ENCODE results near the gene AFG3L2. TPM values are rescaled to one million over a fixed set of nuclear protein-coding genes. Genes with fewer than 3 reads are reported as not detected.
A peak's percentile ranks its signal among the peaks of the same experiment; 100 is the strongest.

Gene AFG3L2
- total RNA-seq, 2 donors from 2014 or later = 45.1 to 74.1 TPM

DNA sequence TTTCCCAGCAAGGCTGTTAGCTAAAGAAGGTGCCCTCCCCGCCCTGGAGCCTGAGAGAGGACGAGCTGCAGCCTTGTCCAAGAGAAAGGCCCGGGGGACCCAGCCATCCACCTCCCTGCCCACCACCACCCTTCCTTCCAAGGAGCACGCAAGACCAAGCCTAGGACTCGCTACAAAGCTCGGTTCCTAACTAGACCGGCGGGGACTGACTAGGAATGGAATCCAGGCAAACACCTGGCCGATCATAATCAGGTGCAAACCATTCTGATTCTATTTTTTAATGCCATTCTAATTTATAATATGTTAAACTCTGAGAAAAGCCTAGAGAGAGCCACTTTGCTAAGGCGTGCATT is 88.6 kb downstream of the AFG3L2 start:
- no peaks in the 10 kb centered on the region for H3K4me1 Mint-ChIP-seq (ENCODE audit: low read depth in 2 of 2)
- H3K27ac Mint-ChIP-seq = no peak overlapping the region
- DNase-seq (ENCODE audit: low spot score) = no peak
- no peaks in the 10 kb centered on the region for H3K36me3 Mint-ChIP-seq
- no peak overlapping the region for H3K4me3 Mint-ChIP-seq
- ATAC-seq = no peak
- H3K27me3 Mint-ChIP-seq = peaks cover 19 to 24% of the 10 kb centered on the region in 2 donors
- no peaks in the 10 kb centered on the region for H3K9me3 Mint-ChIP-seq

DNA sequence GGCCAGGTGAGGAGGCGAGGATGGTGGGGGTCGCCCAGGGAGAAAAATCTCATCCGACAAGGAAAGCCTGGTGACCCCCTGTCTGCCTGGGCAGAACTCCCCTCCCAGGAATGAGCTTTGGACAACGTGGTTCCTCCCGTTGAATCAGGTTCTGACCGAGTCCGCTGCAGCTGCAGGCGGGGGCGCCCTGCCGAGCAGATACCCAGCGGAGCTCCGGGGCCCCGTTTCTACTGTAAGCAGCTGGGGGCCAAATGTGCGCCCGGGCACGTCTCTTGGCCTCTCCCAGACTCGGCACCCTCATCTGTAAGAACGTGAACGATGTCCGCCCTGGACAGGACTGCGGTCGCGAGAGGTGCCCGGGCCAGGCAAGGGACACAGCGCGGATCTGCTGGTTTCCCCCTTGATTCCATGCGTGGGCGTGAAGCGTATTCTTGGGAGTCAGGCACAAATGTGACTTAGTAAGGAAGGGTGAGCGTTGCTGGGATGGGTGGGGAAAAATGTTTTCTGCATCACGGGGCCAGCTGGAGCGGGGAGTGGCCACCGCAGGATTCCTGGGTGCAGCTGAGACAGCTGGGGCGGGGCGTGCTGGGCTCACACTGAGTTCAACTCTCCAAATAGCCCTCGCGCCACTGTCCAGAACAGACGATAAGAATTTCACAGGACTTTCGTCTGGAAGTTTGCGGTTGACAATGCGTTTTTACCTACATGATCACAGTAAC is 89.2 kb downstream of the AFG3L2 start:
- no peaks in the 10 kb centered on the region for H3K4me1 Mint-ChIP-seq (ENCODE audit: low read depth in 2 of 2)
- no peak overlapping the region for H3K4me3 Mint-ChIP-seq
- H3K27ac Mint-ChIP-seq = no peak overlapping the region
- DNase-seq (ENCODE audit: low spot score) = no peak
- no peak for ATAC-seq
- H3K27me3 Mint-ChIP-seq = peaks cover 19 to 22% of the 10 kb centered on the region in 2 donors
- H3K9me3 Mint-ChIP-seq = no peaks in the 10 kb centered on the region
- no peaks in the 10 kb centered on the region for H3K36me3 Mint-ChIP-seq

DNA sequence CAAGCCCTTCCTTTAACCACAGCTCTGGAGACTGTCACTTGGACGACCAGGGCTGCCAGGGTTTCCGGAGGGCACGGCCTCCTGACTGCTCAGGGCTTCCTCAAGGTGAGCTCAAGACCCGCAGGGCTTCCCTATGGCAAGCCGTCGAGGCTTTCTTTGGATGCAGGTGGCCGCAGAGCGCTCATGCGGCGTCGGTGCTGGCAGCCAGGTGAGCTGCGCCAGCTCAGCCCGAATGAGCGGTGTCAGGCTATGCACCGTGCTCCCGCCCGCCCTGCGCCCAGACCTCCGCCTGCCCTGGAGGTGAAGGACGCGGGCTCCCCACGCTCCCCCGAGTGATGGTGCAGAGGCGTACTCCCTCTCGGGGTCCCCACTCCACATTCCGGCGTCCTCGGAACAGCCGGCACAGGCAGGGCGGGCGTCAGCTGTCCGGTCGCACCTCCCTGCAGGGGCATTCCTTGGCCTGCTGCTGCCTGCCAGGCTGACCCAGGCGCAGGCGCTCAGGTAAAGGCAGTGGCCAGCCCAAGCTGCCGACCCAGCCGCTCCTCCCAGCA is 89.8 kb downstream of the AFG3L2 start:
- H3K9me3 Mint-ChIP-seq = no peaks in the 10 kb centered on the region
- no peak overlapping the region for H3K4me3 Mint-ChIP-seq
- H3K27me3 Mint-ChIP-seq = peaks cover 19 to 22% of the 10 kb centered on the region in 2 donors
- DNase-seq (ENCODE audit: low spot score) (no peak), ATAC-seq (peak in 1 of 2 donors; percentile 11)
- no peak overlapping the region for H3K27ac Mint-ChIP-seq
- H3K36me3 Mint-ChIP-seq = no peaks in the 10 kb centered on the region
- no peaks in the 10 kb centered on the region for H3K4me1 Mint-ChIP-seq (ENCODE audit: low read depth in 2 of 2)

DNA sequence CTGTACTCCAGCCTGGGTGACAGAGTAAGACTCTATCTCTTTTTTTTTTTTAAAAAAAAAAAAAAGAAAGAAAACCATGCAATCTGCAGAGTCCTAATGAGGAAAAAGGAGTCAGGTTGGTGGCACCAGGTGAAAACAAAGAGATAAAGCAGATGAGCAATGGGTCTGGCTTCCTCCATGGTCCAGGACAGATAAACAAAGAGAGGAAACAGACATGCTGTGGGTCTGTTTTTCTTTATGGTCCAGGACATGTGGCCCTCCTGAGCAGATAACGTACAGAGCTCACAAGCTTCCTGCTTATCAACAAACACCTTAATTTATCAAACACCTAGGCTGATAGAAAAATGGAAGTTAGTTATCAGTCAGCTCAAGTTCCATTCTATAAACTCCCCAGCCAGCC is 93.4 kb downstream of the AFG3L2 start:
- H3K4me1 Mint-ChIP-seq (ENCODE audit: low read depth in 2 of 2) = no peaks in the 10 kb centered on the region
- H3K27ac Mint-ChIP-seq = no peak overlapping the region
- H3K9me3 Mint-ChIP-seq = no peaks in the 10 kb centered on the region
- peaks cover 5 to 7% of the 10 kb centered on the region in 2 donors for H3K27me3 Mint-ChIP-seq
- H3K4me3 Mint-ChIP-seq = no peak overlapping the region
- ATAC-seq = no peak
- H3K36me3 Mint-ChIP-seq = no peaks in the 10 kb centered on the region
- no peak for DNase-seq (ENCODE audit: low spot score)

DNA sequence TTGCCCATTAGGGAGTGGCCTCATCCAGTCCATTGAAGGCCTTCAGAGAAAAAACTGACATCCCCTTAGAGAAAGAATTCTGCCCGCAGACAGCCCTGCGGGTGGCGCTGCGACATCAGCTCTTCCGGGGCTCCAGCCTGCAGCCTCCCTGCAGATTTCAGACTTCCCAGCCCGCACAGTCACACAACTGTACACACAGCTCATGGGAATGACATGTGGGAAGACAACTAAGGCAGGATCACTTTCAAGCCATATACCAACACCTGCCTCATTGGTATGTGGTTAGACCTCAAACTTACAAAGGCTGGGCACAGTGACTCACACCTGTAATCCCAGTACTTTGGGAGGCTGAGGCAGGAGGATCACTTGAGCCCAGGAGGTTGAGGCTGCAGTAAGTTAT is 93.8 kb downstream of the AFG3L2 start:
- Mint-ChIP-seq H3K9me3 (no peaks in the 10 kb centered on the region), H3K27me3 (peaks cover 1 to 6% of the 10 kb centered on the region in 2 donors), H3K36me3 (no peaks in the 10 kb centered on the region), H3K4me1 (ENCODE audit: low read depth in 2 of 2) (no peaks in the 10 kb centered on the region), H3K4me3 (no peak overlapping the region), H3K27ac (no peak overlapping the region)
- ATAC-seq (no peak), DNase-seq (ENCODE audit: low spot score) (no peak)

DNA sequence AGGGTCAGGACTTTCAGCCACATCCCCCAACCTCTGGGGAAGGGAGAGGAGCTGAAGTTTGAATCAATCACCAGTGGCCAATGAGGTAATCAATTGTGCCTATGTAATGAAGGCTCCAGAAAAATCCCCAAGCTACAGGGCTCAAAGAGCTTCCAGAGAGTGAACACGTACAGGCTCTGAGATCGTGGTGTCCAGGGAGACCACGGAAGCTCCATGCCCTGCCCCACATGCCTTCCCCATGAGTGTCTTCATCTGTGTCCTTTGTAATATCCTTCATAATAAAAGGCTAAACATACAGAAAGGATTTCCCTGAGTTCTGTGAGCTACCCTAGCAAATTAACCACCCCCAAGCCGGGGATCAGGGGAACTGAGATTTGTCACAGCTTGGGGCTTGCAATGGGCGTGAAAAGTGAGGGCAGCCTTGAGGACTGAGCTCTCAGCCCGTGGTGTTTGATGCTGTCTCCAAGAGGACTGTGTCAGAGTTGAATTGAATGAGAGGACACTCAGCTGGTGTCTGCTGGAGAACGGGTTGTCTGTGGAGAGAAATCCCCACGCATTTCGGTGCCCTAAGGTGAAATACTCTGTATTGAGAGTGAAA is 94.5 kb downstream of the AFG3L2 start:
- DNase-seq (ENCODE audit: low spot score) = no peak
- Mint-ChIP-seq H3K27me3 (no peaks in the 10 kb centered on the region), H3K4me1 (ENCODE audit: low read depth in 2 of 2) (no peaks in the 10 kb centered on the region), H3K4me3 (no peak overlapping the region), H3K27ac (no peak overlapping the region), H3K36me3 (no peaks in the 10 kb centered on the region), H3K9me3 (no peaks in the 10 kb centered on the region)
- ATAC-seq = no peak

DNA sequence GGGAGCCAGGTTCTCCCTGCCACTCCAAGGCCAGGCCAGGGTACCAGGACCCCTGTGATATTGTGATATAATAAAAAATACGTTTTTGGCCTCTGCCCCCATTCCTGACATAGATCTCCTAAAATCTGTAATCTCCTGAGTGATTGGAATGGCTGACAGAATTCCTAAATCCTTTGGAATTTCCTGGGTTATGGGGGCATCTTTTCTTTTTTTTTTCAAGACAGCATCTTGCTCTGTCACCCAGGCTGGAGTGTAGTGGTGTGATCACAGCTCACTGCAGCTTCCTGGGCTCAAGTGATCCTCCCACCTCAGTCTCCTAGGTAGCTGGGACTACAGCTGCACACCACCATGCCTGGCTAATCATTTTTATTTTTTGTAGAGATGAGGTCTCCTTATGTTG is 95.2 kb downstream of the AFG3L2 start:
- DNase-seq (ENCODE audit: low spot score) (no peak), ATAC-seq (no peak)
- no peaks in the 10 kb centered on the region for H3K36me3 Mint-ChIP-seq
- H3K27ac Mint-ChIP-seq = no peak overlapping the region
- H3K27me3 Mint-ChIP-seq = no peaks in the 10 kb centered on the region
- no peaks in the 10 kb centered on the region for H3K4me1 Mint-ChIP-seq (ENCODE audit: low read depth in 2 of 2)
- no peak overlapping the region for H3K4me3 Mint-ChIP-seq
- no peaks in the 10 kb centered on the region for H3K9me3 Mint-ChIP-seq

DNA sequence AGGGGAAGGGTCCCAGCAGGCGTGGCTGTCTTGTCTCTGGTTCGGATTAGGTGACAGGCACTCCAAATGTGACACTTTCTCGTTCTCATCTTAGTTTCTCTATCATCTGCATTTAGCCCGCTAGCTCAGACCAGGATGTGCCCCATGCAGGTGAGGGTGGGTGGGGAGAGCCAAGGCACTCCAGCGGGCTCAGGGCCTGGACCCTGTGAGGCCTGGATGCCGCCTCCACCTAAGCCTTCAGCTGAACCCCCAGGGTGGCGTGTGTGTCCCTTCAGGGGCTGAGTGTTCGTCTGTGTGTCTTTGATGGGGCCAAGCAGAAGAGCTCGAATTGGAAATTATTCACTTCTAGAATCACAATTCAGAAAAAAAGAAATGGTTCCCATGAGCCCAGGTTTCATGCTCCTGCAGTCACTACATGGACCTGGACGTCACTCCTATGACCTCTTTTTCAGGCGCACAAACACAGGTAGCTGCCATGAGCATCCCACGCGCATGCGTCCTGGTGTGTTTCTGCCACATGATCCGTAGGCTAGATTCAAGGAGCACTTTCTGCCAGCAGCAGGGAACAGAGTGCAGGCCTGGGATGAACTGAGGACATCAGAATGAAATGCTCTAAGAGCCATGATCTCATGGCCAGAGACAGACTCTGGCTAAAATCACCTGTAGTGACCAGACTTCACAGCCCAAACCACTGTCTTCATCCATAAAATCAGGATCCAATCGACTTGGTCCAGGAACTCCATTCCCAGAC is 97.1 kb downstream of the AFG3L2 start:
- DNase-seq (ENCODE audit: low spot score) = no peak
- ATAC-seq = no peak
- Mint-ChIP-seq H3K9me3 (no peaks in the 10 kb centered on the region), H3K27ac (no peak overlapping the region), H3K27me3 (no peaks in the 10 kb centered on the region), H3K4me3 (no peak overlapping the region), H3K36me3 (no peaks in the 10 kb centered on the region), H3K4me1 (ENCODE audit: low read depth in 2 of 2) (no peaks in the 10 kb centered on the region)

Other genes with a start within 250 kb of the AFG3L2 start
- gene CIDEA, start 122.9 kb downstream of the AFG3L2 start, total RNA-seq = not detected
- 1 to 10 TPM; 3.7 to 7.3 TPM for gene TUBB6, start 69.0 kb downstream of the AFG3L2 start, total RNA-seq
- 1 to 10 TPM in 1 of 2 donors, under 1 TPM in 1; 0.78 to 3.2 TPM for gene PRELID3A, start 30.7 kb upstream of the AFG3L2 start, total RNA-seq

Data from natural killer cell treated with Interleukin-12 subunit alpha and Interleukin-12 subunit beta and Interleukin-15 and Interleukin-18, amount 100 ng/mL, for 72 hours (primary cell).